Measurements from ENCODE around the gene HCAR2. TPM values are rescaled to one million over a fixed set of nuclear protein-coding genes. Genes with fewer than 3 reads are reported as not detected.
"Not testable (repeated sequence)": the region's sequence is repeated elsewhere in the genome, so short reads cannot be mapped to it uniquely, and the experiment has no call there.

The HCAR2 gene
- total RNA-seq, result under 1 TPM in 1 of 2 donors, not detected in 1; 0.64 TPM

DNA sequence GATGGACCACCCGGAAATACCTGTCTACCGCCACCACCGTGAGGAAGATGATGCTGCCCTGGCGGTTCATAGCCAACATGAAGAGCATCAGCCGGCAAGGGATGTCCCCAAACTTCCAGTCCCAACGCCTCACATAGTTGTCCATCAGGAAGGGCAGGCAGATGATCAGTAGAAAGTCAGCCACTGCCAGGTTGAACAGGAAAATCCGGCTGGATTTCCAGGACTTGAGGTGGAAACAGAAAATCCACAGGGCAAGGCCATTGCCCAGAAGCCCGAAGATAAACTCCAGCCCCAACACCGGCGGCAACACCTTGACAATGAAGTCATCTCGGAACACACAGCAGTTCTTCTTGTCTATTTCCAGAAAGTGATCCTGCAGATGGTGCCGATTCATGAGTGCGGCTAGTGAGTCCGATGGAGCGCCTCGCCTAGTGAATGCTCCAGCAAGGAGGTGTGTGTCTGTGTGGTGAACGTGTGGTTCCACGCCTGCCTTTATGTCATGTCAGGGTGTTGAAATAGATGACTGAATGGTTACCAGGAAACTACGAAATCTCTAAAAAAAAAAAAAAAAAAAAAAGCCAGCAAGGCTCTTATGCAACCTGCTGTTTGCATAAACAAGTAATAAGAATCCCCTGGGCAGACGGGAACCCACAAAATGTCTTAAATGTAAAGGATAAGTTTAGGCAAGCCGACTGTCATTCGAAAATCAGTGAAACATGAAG lies at the start of gene HCAR2:
Gene HCAR2 (minus strand): TSS at position 468 of the 722 bp plus-strand sequence. CDS start 74 bp downstream, at position 394.
- H3K4me3 Mint-ChIP-seq; H3K27me3 Mint-ChIP-seq; DNase-seq (ENCODE audit: low spot score); H3K27ac Mint-ChIP-seq; H3K4me1 Mint-ChIP-seq (ENCODE audit: low read depth in 2 of 2); H3K36me3 Mint-ChIP-seq; H3K9me3 Mint-ChIP-seq: not testable (repeated sequence)
- ATAC-seq, result peak; percentile 73 to 79

DNA sequence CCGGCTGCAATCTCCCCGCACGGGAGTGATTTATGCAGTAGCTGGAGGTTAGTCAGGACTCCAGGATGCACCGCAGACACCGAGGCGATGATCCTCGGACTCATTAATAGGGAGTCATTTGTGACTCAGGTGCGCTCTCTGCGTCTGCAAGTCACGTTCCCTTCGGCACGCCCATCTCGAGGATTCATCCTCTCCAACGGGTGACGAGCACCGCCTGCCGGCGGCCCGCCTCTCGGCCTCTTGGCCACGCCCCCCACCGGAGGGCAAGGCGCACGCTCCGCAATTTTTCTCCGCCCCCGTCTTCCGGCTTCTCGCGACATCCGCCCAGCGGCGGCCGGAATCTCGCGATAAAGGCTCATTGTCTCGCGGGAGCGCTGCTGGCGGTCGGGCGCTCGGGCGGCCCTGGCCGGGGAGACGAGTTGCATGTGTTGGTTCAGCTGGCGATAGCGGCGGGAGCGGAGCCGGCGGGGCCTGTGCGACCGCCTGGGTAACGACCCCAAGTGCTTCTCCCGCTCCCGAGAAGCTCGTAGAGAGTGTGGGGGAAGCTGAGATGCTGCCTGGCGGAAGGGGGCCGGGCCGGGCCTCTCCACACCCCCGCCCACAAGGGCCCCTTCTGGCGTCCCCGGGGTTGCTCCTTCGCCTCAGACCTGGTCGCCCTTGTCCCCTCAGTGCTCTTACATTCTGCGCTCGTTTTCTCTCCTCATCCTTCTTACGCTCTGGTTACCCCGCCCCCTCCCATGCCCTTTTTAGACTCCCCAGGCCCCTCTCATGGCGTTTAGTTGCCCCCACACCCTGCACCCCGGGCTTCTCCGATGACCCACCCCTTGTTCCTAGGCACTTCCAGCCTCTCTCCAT lies 49.5 kb upstream of the HCAR2 start, which contains the start of gene DENR:
Gene DENR (plus strand): TSS at position 361 of the 855 bp plus-strand sequence. CDS start 878 bp downstream, outside the sequence.
- Mint-ChIP-seq H3K27me3 (no peaks in the 10 kb centered on the region), H3K27ac (peak within 1 kb of the TSS; percentile 82 to 91), H3K9me3 (no peaks in the 10 kb centered on the region), H3K36me3 (peaks cover 39% of the 10 kb centered on the region), H3K4me1 (ENCODE audit: low read depth in 2 of 2) (peaks cover 34 to 44% of the 10 kb centered on the region in 2 donors), H3K4me3 (peak within 1 kb of the TSS; percentile 94)
- DNase-seq (ENCODE audit: low spot score) (peak; percentile 98), ATAC-seq (peak; percentile 96 to 97)

DNA sequence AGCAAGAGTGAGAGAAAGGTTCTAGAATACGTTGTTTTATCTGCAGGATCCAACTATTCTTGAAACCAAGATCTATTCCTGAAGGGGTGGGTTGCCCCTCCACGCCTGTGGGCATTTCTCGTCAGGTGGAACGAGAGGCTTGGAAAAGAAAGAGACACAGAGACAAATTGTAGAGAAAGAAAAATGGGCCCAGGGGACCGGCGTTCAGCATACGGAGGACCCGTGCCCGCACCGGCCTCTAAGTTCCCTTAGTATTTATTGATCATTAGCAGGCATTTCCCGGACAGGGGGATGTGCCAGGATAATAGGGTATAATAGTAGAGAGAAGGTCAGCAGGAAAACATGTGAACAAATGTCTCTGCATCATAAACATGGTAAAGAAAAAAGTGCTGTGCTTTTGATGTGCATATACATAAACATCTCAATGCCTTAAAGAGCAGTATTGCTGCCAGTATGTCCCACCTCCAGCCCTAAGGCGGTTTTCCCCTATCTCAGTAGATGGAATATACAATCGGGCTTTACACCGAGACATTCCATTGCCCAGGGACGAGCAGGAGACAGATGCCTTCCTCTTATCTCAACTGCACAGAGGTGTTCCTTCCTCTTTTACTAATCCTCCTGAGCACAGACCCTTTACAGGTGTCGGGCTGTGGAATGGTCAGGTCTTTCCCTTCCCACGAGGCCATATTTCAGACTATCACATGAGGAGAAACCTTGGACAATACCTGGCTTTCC lies 47.8 kb upstream of the HCAR2 start:
- H3K9me3 Mint-ChIP-seq; ATAC-seq; DNase-seq (ENCODE audit: low spot score); H3K27me3 Mint-ChIP-seq: not testable (repeated sequence)
- peaks cover 26 to 27% of the 10 kb centered on the region in 2 donors for H3K4me1 Mint-ChIP-seq (ENCODE audit: low read depth in 2 of 2)
- peaks cover 22% of the 10 kb centered on the region for H3K36me3 Mint-ChIP-seq
- H3K4me3 Mint-ChIP-seq, result peak overlapping the region; percentile 94
- H3K27ac Mint-ChIP-seq, result peak overlapping the region; percentile 82 to 91

DNA sequence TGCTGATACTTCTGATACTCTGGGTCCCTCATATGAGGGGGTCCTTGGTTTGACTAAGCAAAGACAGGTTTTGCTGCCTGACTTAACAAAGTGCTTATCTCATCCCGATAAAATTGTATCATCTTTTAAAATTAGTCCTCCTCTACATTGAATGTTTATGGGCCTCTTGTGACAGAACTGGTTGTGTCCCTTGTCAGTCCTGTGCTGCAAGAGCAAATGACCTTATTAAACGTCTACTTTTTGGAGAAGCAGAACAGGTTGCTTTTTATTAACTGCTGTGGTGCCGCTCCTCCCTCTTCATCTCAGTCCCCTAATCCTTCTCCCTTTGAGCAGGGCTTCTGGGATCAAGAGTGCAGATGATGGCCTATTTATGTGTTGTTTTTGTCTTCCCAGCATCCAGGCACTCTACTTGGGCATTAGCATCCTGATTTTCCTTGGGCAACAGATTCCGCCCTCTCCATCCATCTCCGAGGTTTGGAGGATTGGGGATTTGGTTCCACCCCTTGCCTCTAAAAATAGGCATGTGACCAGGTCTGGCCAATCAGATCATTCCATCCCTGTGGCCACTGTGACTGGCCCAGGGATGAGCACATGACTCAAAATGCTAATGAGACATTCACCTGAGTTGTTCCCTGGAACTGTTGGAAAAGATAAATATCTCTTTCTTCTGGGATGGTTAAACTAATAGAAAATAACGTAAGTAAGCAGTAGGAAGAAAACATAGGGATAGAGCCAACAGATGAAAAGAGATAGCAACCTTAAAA lies 46.6 kb upstream of the HCAR2 start:
- H3K4me3 Mint-ChIP-seq, result no peak overlapping the region
- ATAC-seq, result no peak
- H3K9me3 Mint-ChIP-seq, result no peaks in the 10 kb centered on the region
- peaks cover 19 to 24% of the 10 kb centered on the region in 2 donors for H3K4me1 Mint-ChIP-seq (ENCODE audit: low read depth in 2 of 2)
- H3K36me3 Mint-ChIP-seq, result peaks cover 14% of the 10 kb centered on the region
- H3K27ac Mint-ChIP-seq, result no peak overlapping the region
- H3K27me3 Mint-ChIP-seq, result no peaks in the 10 kb centered on the region
- DNase-seq (ENCODE audit: low spot score), result no peak

DNA sequence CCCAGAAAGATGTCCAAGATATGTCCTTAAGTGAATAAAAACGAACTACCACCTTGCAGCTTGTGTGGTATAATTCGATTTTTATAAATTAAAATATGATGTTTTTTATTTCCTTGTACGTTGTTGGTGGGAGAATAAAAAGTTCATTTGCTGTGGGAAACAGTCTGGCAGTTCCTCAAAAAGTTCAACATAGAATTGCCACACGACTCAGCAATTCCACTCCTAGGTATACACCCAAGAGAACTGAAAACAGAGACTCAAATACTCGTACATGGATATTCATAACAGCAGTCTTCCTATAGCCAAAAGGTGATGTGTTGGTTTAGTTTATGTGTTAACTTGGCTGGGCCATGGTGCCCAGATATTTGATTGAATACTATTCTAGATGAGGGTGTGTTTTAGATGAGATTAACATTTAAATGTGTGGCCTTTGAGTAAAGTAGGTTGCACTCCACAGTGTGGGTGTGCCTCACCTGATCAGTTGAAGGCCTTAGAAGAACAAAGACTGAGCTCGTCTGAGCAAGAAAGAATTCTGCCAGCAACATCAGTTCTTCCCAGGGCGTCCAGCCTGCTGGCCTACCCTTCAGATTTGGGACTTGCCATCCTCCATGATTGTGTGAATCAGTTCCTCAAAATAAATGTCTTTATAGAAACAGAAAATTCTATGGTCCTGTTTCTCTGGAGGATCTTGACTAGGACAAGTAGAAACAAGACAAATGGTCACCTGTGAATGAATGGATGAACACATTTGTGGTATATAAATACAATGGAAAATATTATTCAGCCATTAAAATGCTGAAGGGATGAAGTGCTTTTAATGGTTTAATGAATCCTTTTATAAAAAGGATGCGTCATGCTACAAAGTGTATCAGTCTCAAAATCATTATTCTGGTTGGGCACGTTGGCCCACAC lies 44.3 kb upstream of the HCAR2 start:
- no peak for ATAC-seq
- Mint-ChIP-seq H3K9me3 (no peaks in the 10 kb centered on the region), H3K4me3 (no peak overlapping the region), H3K27me3 (peaks cover 0 to 2% of the 10 kb centered on the region in 2 donors), H3K27ac (no peak overlapping the region), H3K36me3 (no peaks in the 10 kb centered on the region), H3K4me1 (ENCODE audit: low read depth in 2 of 2) (peaks cover 0 to 10% of the 10 kb centered on the region in 2 donors)
- DNase-seq (ENCODE audit: low spot score), result no peak

DNA sequence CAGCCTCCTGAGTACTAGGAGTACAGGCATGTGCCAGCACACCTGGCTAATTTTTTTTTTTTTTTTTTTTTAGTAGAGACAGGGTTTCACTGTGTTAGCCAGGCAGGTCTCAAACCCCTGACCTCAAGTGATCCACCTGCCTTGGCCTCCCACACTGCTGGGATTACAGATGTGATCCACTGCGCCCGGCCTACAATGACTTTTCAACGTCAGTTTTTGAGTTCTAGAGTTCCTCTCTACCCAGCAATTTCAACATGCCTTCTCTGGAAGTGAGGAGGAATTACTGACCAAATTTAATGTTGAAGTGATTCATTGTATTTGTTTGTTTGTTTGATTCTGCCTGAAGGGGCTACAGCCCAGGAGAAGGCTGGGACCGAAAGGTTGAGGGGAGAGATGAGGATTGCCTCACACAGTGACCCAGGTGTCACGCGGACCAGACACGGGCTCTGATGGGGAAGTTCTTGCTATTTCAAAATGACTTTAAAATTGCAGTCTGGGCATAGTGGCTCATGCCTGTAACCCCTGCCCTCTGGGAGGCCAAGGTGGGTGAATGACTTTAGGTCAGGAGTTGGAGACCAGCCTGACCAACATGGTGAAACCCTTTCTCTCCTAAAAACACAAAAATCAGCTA lies 40.9 kb upstream of the HCAR2 start:
- Mint-ChIP-seq H3K4me3 (no peak overlapping the region), H3K36me3 (no peaks in the 10 kb centered on the region), H3K4me1 (ENCODE audit: low read depth in 2 of 2) (no peaks in the 10 kb centered on the region), H3K27me3 (peaks cover 0 to 2% of the 10 kb centered on the region in 2 donors), H3K27ac (no peak overlapping the region), H3K9me3 (no peaks in the 10 kb centered on the region)
- no peak for ATAC-seq
- DNase-seq (ENCODE audit: low spot score), result no peak

DNA sequence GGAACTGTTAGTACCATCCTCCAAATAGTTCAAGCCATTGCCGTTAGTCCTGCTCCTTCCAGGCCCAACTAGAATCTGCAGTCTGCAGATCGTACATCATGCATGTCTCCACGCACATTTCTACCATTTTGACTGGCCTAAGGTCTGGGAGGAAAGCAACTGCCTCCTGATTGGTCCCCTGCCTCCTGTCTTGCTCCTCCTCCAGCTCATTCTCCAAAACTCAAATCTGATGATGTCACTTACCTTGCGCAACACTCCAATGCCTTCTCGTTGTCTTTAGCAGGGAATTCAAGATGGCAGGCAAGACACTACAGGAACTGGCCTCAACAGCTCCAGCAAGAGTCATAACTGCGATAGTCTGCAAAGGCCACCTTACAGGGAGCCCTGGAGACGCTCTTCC lies 37.2 kb upstream of the HCAR2 start:
- no peaks in the 10 kb centered on the region for H3K9me3 Mint-ChIP-seq
- no peaks in the 10 kb centered on the region for H3K4me1 Mint-ChIP-seq (ENCODE audit: low read depth in 2 of 2)
- H3K4me3 Mint-ChIP-seq, result no peak overlapping the region
- H3K27ac Mint-ChIP-seq, result no peak overlapping the region
- DNase-seq (ENCODE audit: low spot score) (no peak), ATAC-seq (no peak)
- no peaks in the 10 kb centered on the region for H3K36me3 Mint-ChIP-seq
- peaks cover 0 to 2% of the 10 kb centered on the region in 2 donors for H3K27me3 Mint-ChIP-seq

DNA sequence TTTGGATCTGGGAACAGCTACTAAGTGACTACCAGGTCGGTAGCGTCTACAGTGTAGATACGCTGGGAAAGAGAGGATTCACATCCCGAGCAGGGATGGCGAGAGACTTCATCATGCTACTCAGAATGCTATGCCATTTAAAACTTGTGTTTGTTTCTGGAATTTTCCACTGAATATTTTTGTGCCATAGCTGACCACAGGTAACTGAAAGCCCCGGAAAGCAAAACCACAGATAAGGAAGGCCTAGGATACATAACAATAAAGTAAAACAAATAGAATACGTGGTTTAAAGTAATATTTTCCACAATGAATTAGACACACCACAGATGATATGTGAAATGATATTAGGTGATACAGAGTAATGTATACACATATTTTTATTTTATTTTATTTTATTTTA lies 35.4 kb upstream of the HCAR2 start:
- H3K4me1 Mint-ChIP-seq (ENCODE audit: low read depth in 2 of 2), result no peaks in the 10 kb centered on the region
- H3K4me3 Mint-ChIP-seq, result no peak overlapping the region
- H3K36me3 Mint-ChIP-seq, result no peaks in the 10 kb centered on the region
- H3K9me3 Mint-ChIP-seq, result no peaks in the 10 kb centered on the region
- ATAC-seq (no peak), DNase-seq (ENCODE audit: low spot score) (no peak)
- peaks cover 0 to 2% of the 10 kb centered on the region in 2 donors for H3K27me3 Mint-ChIP-seq
- no peak overlapping the region for H3K27ac Mint-ChIP-seq

DNA sequence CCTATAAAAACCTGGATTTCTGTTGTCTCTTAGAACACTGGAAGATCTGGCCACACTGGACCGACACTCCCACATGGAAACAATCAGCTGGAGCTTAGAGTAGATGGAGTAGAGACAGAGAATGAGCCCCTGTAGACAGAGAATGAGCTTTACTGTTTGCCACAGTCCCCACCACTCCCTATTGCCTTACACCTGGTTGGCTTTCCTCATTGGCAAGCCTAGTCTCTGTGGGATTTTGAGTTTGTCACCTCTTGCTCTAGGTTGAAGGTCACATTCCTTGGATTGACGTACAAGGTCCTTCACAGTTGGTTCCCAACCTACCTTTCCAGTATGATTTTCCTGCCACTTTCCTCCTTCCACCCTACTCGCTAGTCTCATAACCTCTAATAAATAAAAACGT lies 29.5 kb upstream of the HCAR2 start:
- no peak for DNase-seq (ENCODE audit: low spot score)
- no peaks in the 10 kb centered on the region for H3K36me3 Mint-ChIP-seq
- H3K4me1 Mint-ChIP-seq (ENCODE audit: low read depth in 2 of 2), result peaks cover 0 to 4% of the 10 kb centered on the region in 2 donors
- peak overlapping the region; percentile 14 to 22 for H3K27ac Mint-ChIP-seq
- no peaks in the 10 kb centered on the region for H3K9me3 Mint-ChIP-seq
- H3K4me3 Mint-ChIP-seq, result no peak overlapping the region
- peaks cover 0 to 16% of the 10 kb centered on the region in 2 donors for H3K27me3 Mint-ChIP-seq
- no peak for ATAC-seq

DNA sequence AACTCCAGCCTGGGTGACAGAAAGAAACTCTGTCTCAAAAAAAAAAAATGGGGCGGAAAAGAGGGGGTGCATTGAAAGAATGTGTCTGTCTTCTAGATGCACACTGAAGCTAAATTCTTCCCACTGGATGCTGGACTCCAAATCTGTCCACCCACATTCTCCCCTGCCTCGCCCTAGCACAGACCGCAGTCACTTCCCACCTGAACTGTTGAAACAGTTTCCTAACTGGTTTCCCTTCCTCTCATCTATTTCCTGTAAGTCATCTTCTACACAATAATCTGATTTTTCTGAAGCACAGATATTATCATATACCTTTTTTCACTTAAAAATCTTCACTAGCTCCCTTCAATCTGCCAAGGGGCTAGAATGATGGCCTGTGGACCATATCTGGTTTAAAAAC lies 29.0 kb upstream of the HCAR2 start:
- Mint-ChIP-seq H3K27ac (peak overlapping the region; percentile 14 to 22), H3K36me3 (no peaks in the 10 kb centered on the region), H3K4me3 (no peak overlapping the region), H3K27me3 (peaks cover 0 to 16% of the 10 kb centered on the region in 2 donors), H3K4me1 (ENCODE audit: low read depth in 2 of 2) (peaks cover 0 to 4% of the 10 kb centered on the region in 2 donors), H3K9me3 (no peaks in the 10 kb centered on the region)
- no peak for DNase-seq (ENCODE audit: low spot score)
- no peak for ATAC-seq

DNA sequence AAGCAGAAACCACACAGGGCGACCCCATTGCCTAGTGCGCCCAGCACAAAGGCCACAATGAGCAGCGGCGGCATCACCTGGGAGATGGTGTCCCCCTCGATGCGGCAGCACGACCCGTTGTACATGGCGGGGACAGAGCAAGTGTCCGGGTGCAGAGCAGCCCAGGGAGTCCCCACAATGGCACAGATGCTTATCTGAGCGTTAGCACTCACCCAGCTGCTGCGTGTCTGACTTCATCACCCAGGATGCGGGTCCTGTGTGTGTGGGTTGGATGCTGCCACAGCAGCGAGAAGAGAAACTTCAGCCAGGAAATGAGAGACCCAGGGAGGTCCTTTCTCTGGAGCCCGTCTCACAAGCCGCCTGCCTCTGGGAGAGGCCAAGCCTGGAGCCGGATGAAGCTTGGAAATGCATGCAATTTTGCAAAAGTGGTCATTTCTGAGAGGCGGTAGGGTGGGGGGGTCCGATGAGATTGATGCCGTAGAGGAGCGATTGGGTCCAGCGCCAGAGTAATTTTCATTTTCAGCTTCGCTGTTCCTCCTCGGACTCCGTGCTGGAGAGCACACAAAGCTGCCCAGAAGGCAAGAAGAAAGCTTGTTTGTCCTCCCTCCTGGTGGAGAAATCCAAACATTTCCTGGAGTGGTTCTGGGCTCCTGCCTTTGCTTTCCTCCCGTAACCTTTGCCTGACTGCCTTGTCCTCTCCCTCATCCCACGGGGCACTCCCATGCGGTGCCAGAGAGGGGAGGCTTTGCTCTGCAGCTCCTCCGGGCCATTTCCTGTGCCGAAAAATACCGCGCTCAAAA lies 27.3 kb upstream of the HCAR2 start, which contains the start of gene HCAR1:
Gene HCAR1 (minus strand): TSS at position 630 of the 800 bp plus-strand sequence. CDS start 505 bp downstream, at position 125.
- Mint-ChIP-seq H3K4me3 (no peak within 1 kb of the TSS), H3K27ac (no peak within 1 kb of the TSS), H3K27me3 (peaks cover 0 to 16% of the 10 kb centered on the region in 2 donors), H3K4me1 (ENCODE audit: low read depth in 2 of 2) (peaks cover 4 to 7% of the 10 kb centered on the region in 2 donors), H3K9me3 (no peaks in the 10 kb centered on the region), H3K36me3 (no peaks in the 10 kb centered on the region)
- DNase-seq (ENCODE audit: low spot score) (no peak), ATAC-seq (peak; percentile 58 to 73)
